NOMO-1 treated with DMSO at 0.1 percent for 48 hours (cell line): ENCODE measurements around the gene RNF187.
"Not testable (repeated sequence)": the region's sequence is repeated elsewhere in the genome, so short reads cannot be mapped to it uniquely, and the experiment has no call there.

Experiments
- DNase-seq: peaks from one replicate; lab custom pipeline; 2025; ENCODE audit not compliant: unreplicated experiment; lab: John Stamatoyannopoulos, UW

RNF187 gene

GRCh38 chr1:228459091-228459993 is 27.8 kb upstream of the RNF187 start:
- peak; percentile 56 for DNase-seq

- DNase-seq = no peak
Measured at GRCh38 chr1:228460821-228461220, 26.4 kb upstream of the RNF187 start.

GRCh38 chr1:228462560-228462959 is 24.6 kb upstream of the RNF187 start:
- no peak for DNase-seq

- no peak for DNase-seq
Measured at GRCh38 chr1:228463009-228463558, 24.1 kb upstream of the RNF187 start.

GRCh38 chr1:228463559-228464455 is 23.4 kb upstream of the RNF187 start:
- DNase-seq = peak; percentile 74

- DNase-seq = peak; percentile 50
Measured at GRCh38 chr1:228464487-228464983, 22.6 kb upstream of the RNF187 start.

GRCh38 chr1:228465141-228465540 is 22.0 kb upstream of the RNF187 start:
- no peak for DNase-seq

GRCh38 chr1:228465571-228466146 is 21.5 kb upstream of the RNF187 start:
- no peak for DNase-seq

GRCh38 chr1:228468188-228468587 is 19.0 kb upstream of the RNF187 start:
- DNase-seq = not testable (repeated sequence)

GRCh38 chr1:228469413-228470162 is 17.6 kb upstream of the RNF187 start:
- DNase-seq = no peak

GRCh38 chr1:228471154-228471761 is 15.9 kb upstream of the RNF187 start:
- DNase-seq = no peak

- peak; percentile 69 for DNase-seq
Measured at GRCh38 chr1:228471762-228472398, 15.3 kb upstream of the RNF187 start.

- peak; percentile 39 for DNase-seq
Measured at GRCh38 chr1:228472655-228473054, 14.5 kb upstream of the RNF187 start.

- no peak for DNase-seq
Measured at GRCh38 chr1:228474507-228474906, 12.7 kb upstream of the RNF187 start.

- no peak for DNase-seq
Measured at GRCh38 chr1:228475812-228476211, 11.4 kb upstream of the RNF187 start.

- DNase-seq = no peak
Measured at GRCh38 chr1:228477263-228477662, 9.9 kb upstream of the RNF187 start.

GRCh38 chr1:228478326-228478725 is 8.9 kb upstream of the RNF187 start:
- DNase-seq = no peak

- DNase-seq = peak; percentile 53
Measured at GRCh38 chr1:228478912-228479711, 8.1 kb upstream of the RNF187 start.
